GM23248 (cell line): ENCODE results near the gene FOXD4L1.
"Not testable (repeated sequence)": the region's sequence is repeated elsewhere in the genome, so short reads cannot be mapped to it uniquely, and the experiment has no call there.

Experiments
- EZH2 ChIP-seq: fragments of 200-600 bp; sonication (generic); IDR thresholded peaks from 2 replicates; pipeline ENCODE4 v1.6.1; 2018; ENCODE audit warnings: antibody characterized with exemption, mild to moderate bottlenecking; ENCODE audit not compliant: insufficient read depth, poor library complexity, severe bottlenecking
- EZH2phosphoT487 ChIP-seq: fragments of 200-600 bp; sonication (generic); IDR thresholded peaks from 2 replicates; pipeline ENCODE4 v1.6.1; 2018; ENCODE audit warnings: antibody characterized with exemption, moderate library complexity, mild to moderate bottlenecking, low read depth; ENCODE audit not compliant: insufficient read depth

- TF ChIP-seq EZH2, EZH2phosphoT487: not testable (repeated sequence)
These were observed 13.4 kb downstream of the FOXD4L1 start for GRCh38 chr2:113511859-113512258.
